Activated gamma-delta T cell treated with anti-CD3 and anti-CD28 coated beads, Interleukin-2, amount 50 U/mL, for 16 hours (primary cell): ENCODE measurements around the gene NRG2.

Experiments
- DNase-seq: peaks from one replicate; pipeline ENCODE4 v3.0.0-alpha.2; 2020; ENCODE audit warnings: low read depth

Gene NRG2

GRCh38 chr5:139903795-139904565 lies 139.1 kb downstream of the NRG2 start:
- DNase-seq, result no peak

- DNase-seq, result no peak
These were observed 139.7 kb downstream of the NRG2 start for GRCh38 chr5:139903450-139903794.

GRCh38 chr5:139901986-139902385 lies 141.1 kb downstream of the NRG2 start:
- DNase-seq, result no peak

GRCh38 chr5:139901251-139901575 lies 141.9 kb downstream of the NRG2 start:
- no peak for DNase-seq

- no peak for DNase-seq
These were observed 142.4 kb downstream of the NRG2 start for GRCh38 chr5:139900546-139901250.

- no peak for DNase-seq
These were observed 144.1 kb downstream of the NRG2 start for GRCh38 chr5:139898981-139899380.

- no peak for DNase-seq
These were observed 145.1 kb downstream of the NRG2 start for GRCh38 chr5:139897982-139898381.

GRCh38 chr5:139897342-139897741 lies 145.8 kb downstream of the NRG2 start:
- no peak for DNase-seq

GRCh38 chr5:139896718-139897117 lies 146.4 kb downstream of the NRG2 start:
- no peak for DNase-seq

- DNase-seq, result no peak
These were observed 147.5 kb downstream of the NRG2 start for GRCh38 chr5:139895647-139896046.

GRCh38 chr5:139895046-139895445 lies 148.1 kb downstream of the NRG2 start:
- no peak for DNase-seq

GRCh38 chr5:139893873-139894272 lies 149.2 kb downstream of the NRG2 start:
- DNase-seq, result no peak

- no peak for DNase-seq
These were observed 153.7 kb downstream of the NRG2 start for GRCh38 chr5:139889410-139889809.

- DNase-seq, result no peak
These were observed 154.7 kb downstream of the NRG2 start for GRCh38 chr5:139888370-139888769.

GRCh38 chr5:139886213-139886612 lies 156.9 kb downstream of the NRG2 start:
- DNase-seq, result no peak

GRCh38 chr5:139885857-139886208 lies 157.3 kb downstream of the NRG2 start:
- no peak for DNase-seq

- DNase-seq, result no peak
These were observed 157.8 kb downstream of the NRG2 start for GRCh38 chr5:139885172-139885856.

GRCh38 chr5:139884734-139885133 lies 158.4 kb downstream of the NRG2 start:
- no peak for DNase-seq

- no peak for DNase-seq
These were observed 159.0 kb downstream of the NRG2 start for GRCh38 chr5:139884144-139884543.

GRCh38 chr5:139882961-139883539 lies 160.0 kb downstream of the NRG2 start:
- DNase-seq, result no peak

- DNase-seq, result no peak
These were observed 160.8 kb downstream of the NRG2 start for GRCh38 chr5:139882316-139882715.

GRCh38 chr5:139881143-139881733 lies 161.9 kb downstream of the NRG2 start:
- no peak for DNase-seq
